Gastrocnemius medialis (tissue), 4 donors: Measurements from ENCODE around the gene MYRF.

Source experiments
- CTCF ChIP-seq, 5 experiments: fragments of 450-650 bp in 3 of 5; fragments of 200-600 bp in 2 of 5; sonication (generic) in 2 of 5; IDR thresholded peaks in 4 of 5; conservative IDR thresholded peaks in 1 of 5; 1 replicate in 4 of 5; 2 replicates in 1 of 5; pipeline ENCODE4 v1.5.1; 2016 to 2019; ENCODE audit warnings: antibody characterized with exemption in 5 of 5, mild to moderate bottlenecking in 3 of 5, moderate library complexity in 3 of 5
- POLR2A ChIP-seq, 2 donors: fragments of 450-650 bp; IDR thresholded peaks; one replicate each; pipeline ENCODE4 v1.6.1; 2017; ENCODE audit warnings: antibody characterized with exemption in 2 of 2, mild to moderate bottlenecking in 2 of 2, moderate library complexity in 2 of 2

GRCh38 chr11:61702701-61703312, 49.6 kb upstream of the MYRF start:
- no peak for TF ChIP-seq POLR2A (IDR thresholded peaks at IDR 0.05)
- TF ChIP-seq CTCF (IDR thresholded peaks at IDR 0.05 in 4 of 5, conservative IDR thresholded peaks at IDR 0.05 in 1 of 5): no peak
